ENCODE results near the gene TAGLN. TPM values are rescaled to one million over a fixed set of nuclear protein-coding genes. Genes with fewer than 3 reads are reported as not detected.

The TAGLN gene
- polyA plus RNA-seq, 1 of the 3 experiments (the other 2 are of a cell fraction) = 519 TPM

DNA sequence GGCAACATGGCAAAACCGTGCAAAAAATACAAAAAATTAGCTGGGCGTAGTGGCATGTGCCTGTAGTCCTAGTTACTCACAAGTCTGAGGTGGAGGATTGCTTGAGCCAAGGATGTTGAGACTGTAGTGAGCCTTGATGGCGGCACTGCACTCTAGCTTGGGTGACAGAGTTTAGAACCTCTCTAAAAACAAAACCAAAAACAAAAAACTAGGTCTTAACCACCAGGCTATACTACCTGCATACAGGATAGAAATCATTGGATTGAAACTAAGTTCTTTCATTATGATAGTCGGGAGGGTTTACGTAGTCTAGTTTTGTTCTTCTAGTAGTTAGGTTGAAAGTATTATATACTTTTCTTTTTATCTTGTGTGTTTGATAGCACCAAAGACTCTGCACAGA, 39.1 kb downstream of the TAGLN start:
- H3F3A ChIP-seq (replicated peaks; ENCODE audit: insufficient read depth) = peaks cover 33% of the 10 kb centered on the region
- CTCF ChIA-PET = no interaction called here
- no peak overlapping the region for H3K9ac ChIP-seq
- no peaks in the 10 kb centered on the region for H3K9me2 ChIP-seq
- H3K9me3 ChIP-seq = no peaks in the 10 kb centered on the region
- H2AFZ ChIP-seq (ENCODE audit: low read depth) = no peak overlapping the region
- peaks cover 8 to 9% of the 10 kb centered on the region in 2 experiments; a peak in 3 of 4 replicates for H3K4me1 ChIP-seq (ENCODE audit: control insufficient read depth in 1 of 2, insufficient read depth in 2 of 2, low read depth in 1 of 2, low read length in 1 of 2)
- no peak for DNase-seq
- H3K36me3 ChIP-seq (replicated peaks in 1 of 2; ENCODE audit: control insufficient read depth in 1 of 2, insufficient read depth in 2 of 2, low read length in 1 of 2) = peaks cover 17 to 26% of the 10 kb centered on the region in 2 experiments
- 94% methylated on average over 5 of the region's 5 CpGs for WGBS (ENCODE audit: low lambda C conversion rate)
- no peaks in the 10 kb centered on the region for H3K27me3 ChIP-seq (ENCODE audit: insufficient read depth)
- TF ChIP-seq MAX (IDR thresholded peaks at IDR 0.05; ENCODE audit: low read depth) (no peak), ELF1 (IDR thresholded peaks at IDR 0.05) (no peak), JUND (IDR thresholded peaks at IDR 0.05) (no peak), ZBTB33 (IDR thresholded peaks at IDR 0.05; ENCODE audit: borderline replicate concordance, low read depth) (no peak), RCOR1 (IDR thresholded peaks at IDR 0.05; ENCODE audit: low read length) (no peak), RFX5 (IDR thresholded peaks at IDR 0.05; ENCODE audit: low read length) (no peak), MEF2A (IDR thresholded peaks at IDR 0.05; ENCODE audit: borderline replicate concordance, low read depth) (no peak), CTCF (IDR thresholded peaks at IDR 0.05) (no peak), FOXJ3 (CRISPR knock-in tag; IDR thresholded peaks at IDR 0.05) (no peak), YY1 (IDR thresholded peaks at IDR 0.05; ENCODE audit: low read depth) (no peak), RXRA (IDR thresholded peaks at IDR 0.05; ENCODE audit: borderline replicate concordance, low read depth) (no peak), RAD21 (IDR thresholded peaks at IDR 0.05; ENCODE audit: low read length) (no peak), CHD2 (IDR thresholded peaks at IDR 0.05; ENCODE audit: low read length, partially characterized antibody) (no peak), POLR2AphosphoS5 (IDR thresholded peaks at IDR 0.05; ENCODE audit: low read depth, low read length) (no peak), IRF3 (IDR thresholded peaks at IDR 0.05; ENCODE audit: low read depth, low read length) (no peak), SIN3A (IDR thresholded peaks at IDR 0.05; ENCODE audit: borderline replicate concordance, low read depth, low read length) (no peak)
- TF ChIP-seq, protein P1, sequence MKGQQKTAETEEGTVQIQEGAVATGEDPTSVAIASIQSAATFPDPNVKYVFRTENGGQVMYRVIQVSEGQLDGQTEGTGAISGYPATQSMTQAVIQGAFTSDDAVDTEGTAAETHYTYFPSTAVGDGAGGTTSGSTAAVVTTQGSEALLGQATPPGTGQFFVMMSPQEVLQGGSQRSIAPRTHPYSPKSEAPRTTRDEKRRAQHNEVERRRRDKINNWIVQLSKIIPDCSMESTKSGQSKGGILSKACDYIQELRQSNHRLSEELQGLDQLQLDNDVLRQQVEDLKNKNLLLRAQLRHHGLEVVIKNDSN (IDR thresholded peaks at IDR 0.05; ENCODE audit: borderline replicate concordance, low read depth) = no peak
- TF ChIP-seq, protein P2, sequence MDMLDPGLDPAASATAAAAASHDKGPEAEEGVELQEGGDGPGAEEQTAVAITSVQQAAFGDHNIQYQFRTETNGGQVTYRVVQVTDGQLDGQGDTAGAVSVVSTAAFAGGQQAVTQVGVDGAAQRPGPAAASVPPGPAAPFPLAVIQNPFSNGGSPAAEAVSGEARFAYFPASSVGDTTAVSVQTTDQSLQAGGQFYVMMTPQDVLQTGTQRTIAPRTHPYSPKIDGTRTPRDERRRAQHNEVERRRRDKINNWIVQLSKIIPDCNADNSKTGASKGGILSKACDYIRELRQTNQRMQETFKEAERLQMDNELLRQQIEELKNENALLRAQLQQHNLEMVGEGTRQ (IDR thresholded peaks at IDR 0.05; ENCODE audit: borderline replicate concordance, low read depth, low read length) = no peak
- H4K20me1 ChIP-seq (ENCODE audit: insufficient read depth) = no peaks in the 10 kb centered on the region
- peaks cover 35% of the 10 kb centered on the region for H3K79me2 ChIP-seq (ENCODE audit: insufficient read depth)
- no peak overlapping the region for H3K4me3 ChIP-seq (ENCODE audit: low read depth in 2 of 2, low read length in 1 of 2)
- H3K27ac ChIP-seq (ENCODE audit: low read depth in 2 of 2, low read length in 1 of 2) = peak overlapping the region in 1 of 2 experiments; percentile 86; a peak in 2 of 4 replicates
- POLR2A ChIA-PET = no interaction called here
- no peak overlapping the region for H3K4me2 ChIP-seq
